Adrenal gland (tissue), 5 donors: ENCODE results near the gene ARFGAP1.

ENCODE experiments used
- CTCF ChIP-seq, 6 experiments: fragments of 450-650 bp in 4 of 6; fragments of 200-600 bp in 2 of 6; sonication (generic) in 1 of 6; IDR thresholded peaks; 1 replicate in 5 of 6; 2 replicates in 1 of 6; pipeline versions ENCODE4 v1.5.1 to v1.8.0; 2016 to 2021; ENCODE audit warnings: antibody characterized with exemption in 6 of 6, mild to moderate bottlenecking in 2 of 6, moderate library complexity in 1 of 6
- POLR2A ChIP-seq, 2 donors: fragments of 450-650 bp; IDR thresholded peaks; one replicate each; pipeline ENCODE4 v1.6.1; 2017; ENCODE audit warnings: antibody characterized with exemption in 2 of 2, mild to moderate bottlenecking in 2 of 2, moderate library complexity in 1 of 2
- donor health status: DM: no; HTN: no; CAD: no.

- no peak for TF ChIP-seq CTCF (IDR thresholded peaks at IDR 0.05)
- TF ChIP-seq POLR2A (IDR thresholded peaks at IDR 0.05), result no peak
Measured at GRCh38 chr20:63273635-63274380, 1.2 kb downstream of the ARFGAP1 start.
